GM08714 (cell line): ENCODE measurements around the gene SLC8A1.

ENCODE experiments used
- H3K4me3 ChIP-seq: fragments of 200-500 bp; sonication (Bioruptor generic); 2 replicates; pipeline ENCODE4 v1.5.1; 2014; ENCODE audit warnings: mild to moderate bottlenecking, low read length, inconsistent platforms
- ZNF274 ChIP-seq: IDR thresholded peaks from 2 replicates; pipeline ENCODE4 v1.6.1; 2012; ENCODE audit warnings: mild to moderate bottlenecking, low read depth, low read length

SLC8A1 gene

GRCh38 chr2:40289771-40290404 lies 162.0 kb downstream of the SLC8A1 start:
- no peak for TF ChIP-seq ZNF274
- H3K4me3 ChIP-seq: no peak overlapping the region

- no peak for TF ChIP-seq ZNF274
Measured at GRCh38 chr2:40287773-40288172, 164.1 kb downstream of the SLC8A1 start.

GRCh38 chr2:40287195-40287594 lies 164.7 kb downstream of the SLC8A1 start:
- no peak overlapping the region for H3K4me3 ChIP-seq
- TF ChIP-seq ZNF274: no peak

More at GRCh38 chr2:40287773-40288172, 164.1 kb downstream of the SLC8A1 start:
- no peak overlapping the region for H3K4me3 ChIP-seq

GRCh38 chr2:40286721-40287120 lies 165.2 kb downstream of the SLC8A1 start:
- TF ChIP-seq ZNF274: no peak
- H3K4me3 ChIP-seq: no peak overlapping the region

- H3K4me3 ChIP-seq: no peak overlapping the region
- no peak for TF ChIP-seq ZNF274
Measured at GRCh38 chr2:40285391-40285790, 166.5 kb downstream of the SLC8A1 start.

GRCh38 chr2:40284797-40285196 lies 167.1 kb downstream of the SLC8A1 start:
- no peak for TF ChIP-seq ZNF274
- H3K4me3 ChIP-seq: no peak overlapping the region

GRCh38 chr2:40283111-40283909 lies 168.6 kb downstream of the SLC8A1 start:
- TF ChIP-seq ZNF274: no peak
- no peak overlapping the region for H3K4me3 ChIP-seq

- no peak for TF ChIP-seq ZNF274
- H3K4me3 ChIP-seq: peak overlapping the region; percentile 58
Measured at GRCh38 chr2:40282428-40282827, 169.5 kb downstream of the SLC8A1 start.

- TF ChIP-seq ZNF274: no peak
Measured at GRCh38 chr2:40281021-40281940, 170.6 kb downstream of the SLC8A1 start.

GRCh38 chr2:40279482-40279881 lies 172.4 kb downstream of the SLC8A1 start:
- TF ChIP-seq ZNF274: no peak
- H3K4me3 ChIP-seq: no peak overlapping the region

More at GRCh38 chr2:40281021-40281940, 170.6 kb downstream of the SLC8A1 start:
- H3K4me3 ChIP-seq: peak overlapping the region; percentile 46; the same call in 1 of the 2 replicates

GRCh38 chr2:40279001-40279400 lies 172.9 kb downstream of the SLC8A1 start:
- no peak overlapping the region for H3K4me3 ChIP-seq
- no peak for TF ChIP-seq ZNF274

GRCh38 chr2:40276076-40276475 lies 175.8 kb downstream of the SLC8A1 start:
- H3K4me3 ChIP-seq: no peak overlapping the region
- no peak for TF ChIP-seq ZNF274

- no peak overlapping the region for H3K4me3 ChIP-seq
- TF ChIP-seq ZNF274: no peak
Measured at GRCh38 chr2:40274270-40274669, 177.6 kb downstream of the SLC8A1 start.

GRCh38 chr2:40273734-40274182 lies 178.1 kb downstream of the SLC8A1 start:
- no peak for TF ChIP-seq ZNF274
- H3K4me3 ChIP-seq: no peak overlapping the region
